HG03039 (cell line): ENCODE measurements around the gene PNKD.

Source experiments
- ATAC-seq: cut with Tn5 transposase; IDR thresholded peaks from one replicate; pipeline ENCODE4 v1.9.1; 2021; ENCODE audit warnings: mild to moderate bottlenecking, moderate library complexity; ENCODE audit not compliant: unreplicated experiment

PNKD gene

DNA sequence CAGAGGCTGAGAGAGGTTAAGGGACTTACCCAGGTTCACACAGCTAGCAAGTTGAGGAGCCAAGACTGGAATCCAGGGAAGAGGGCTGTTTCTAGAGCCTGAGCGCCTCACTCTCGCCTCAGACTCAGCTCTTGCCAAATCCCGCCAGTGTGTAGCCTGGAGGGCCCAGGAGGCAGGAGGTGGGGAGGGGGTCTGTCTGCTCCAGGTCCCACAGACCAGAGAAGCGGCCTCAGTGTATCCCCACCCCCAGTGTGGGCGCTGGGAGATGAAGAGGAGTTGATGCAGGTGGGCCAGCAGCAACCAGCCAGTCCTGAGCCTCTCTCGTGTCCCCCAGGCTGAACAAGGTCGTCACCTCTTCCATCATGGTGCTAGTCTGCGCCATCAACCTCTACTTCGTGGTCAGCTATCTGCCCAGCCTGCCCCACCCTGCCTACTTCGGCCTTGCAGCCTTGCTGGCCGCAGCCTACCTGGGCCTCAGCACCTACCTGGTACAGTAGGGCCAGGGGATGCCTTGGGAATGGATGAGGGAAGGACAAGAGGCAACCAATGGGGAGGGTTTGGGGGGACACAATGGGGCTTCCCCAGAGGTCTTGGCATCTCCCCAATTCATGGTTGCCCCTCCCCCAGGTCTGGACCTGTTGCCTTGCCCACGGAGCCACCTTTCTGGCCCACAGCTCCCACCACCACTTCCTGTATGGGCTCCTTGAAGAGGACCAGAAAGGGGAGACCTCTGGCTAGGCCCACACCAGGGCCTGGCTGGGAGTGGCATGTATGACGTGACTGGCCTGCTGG, 124.2 kb downstream of the PNKD start:
- no peak for ATAC-seq

DNA sequence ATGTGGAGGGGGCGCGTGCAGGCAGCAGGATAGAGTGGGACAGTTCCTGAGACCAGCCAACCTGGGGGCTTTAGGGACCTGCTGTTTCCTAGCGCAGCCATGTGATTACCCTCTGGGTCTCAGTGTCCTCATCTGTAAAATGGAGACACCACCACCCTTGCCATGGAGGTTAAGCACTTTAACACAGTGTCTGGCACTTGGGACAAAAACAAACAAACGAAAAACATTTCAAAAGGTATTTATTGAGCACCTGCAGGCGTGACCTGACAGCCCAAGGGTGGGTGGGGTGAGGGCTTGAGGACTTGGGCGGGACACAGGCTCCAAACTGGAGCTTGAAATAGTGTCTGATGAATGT, 124.7 kb downstream of the PNKD start:
- ATAC-seq: no peak

GRCh38 chr2:218395456-218395825, 125.1 kb downstream of the PNKD start:
- ATAC-seq: no peak

GRCh38 chr2:218395826-218396687, 125.7 kb downstream of the PNKD start:
- ATAC-seq: peak; percentile 38
